Measurements from ENCODE around the gene FAM204A.

DNA sequence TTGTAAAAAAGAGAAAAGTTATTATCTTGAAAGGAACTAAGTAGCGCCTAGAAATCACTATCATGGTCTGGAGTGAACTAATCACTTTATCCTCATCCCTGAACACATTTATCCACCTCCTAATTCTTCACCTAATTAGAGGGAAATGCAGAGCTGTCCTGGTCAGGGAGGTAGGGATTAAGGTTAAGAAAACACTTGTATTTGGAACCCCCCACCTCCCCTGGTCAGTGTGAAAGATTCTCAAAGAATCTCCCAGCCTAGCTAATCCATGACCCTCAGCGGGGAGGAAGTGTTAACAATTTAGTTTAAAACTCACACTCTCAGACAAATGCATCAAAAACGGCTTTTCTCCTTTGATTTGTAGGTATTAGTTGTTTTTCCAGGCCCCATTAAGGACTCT lies 83.8 kb downstream of the FAM204A start:
- no peak for TF ChIP-seq POLR2A (IDR thresholded peaks at IDR 0.05)
- TF ChIP-seq, protein P1, sequence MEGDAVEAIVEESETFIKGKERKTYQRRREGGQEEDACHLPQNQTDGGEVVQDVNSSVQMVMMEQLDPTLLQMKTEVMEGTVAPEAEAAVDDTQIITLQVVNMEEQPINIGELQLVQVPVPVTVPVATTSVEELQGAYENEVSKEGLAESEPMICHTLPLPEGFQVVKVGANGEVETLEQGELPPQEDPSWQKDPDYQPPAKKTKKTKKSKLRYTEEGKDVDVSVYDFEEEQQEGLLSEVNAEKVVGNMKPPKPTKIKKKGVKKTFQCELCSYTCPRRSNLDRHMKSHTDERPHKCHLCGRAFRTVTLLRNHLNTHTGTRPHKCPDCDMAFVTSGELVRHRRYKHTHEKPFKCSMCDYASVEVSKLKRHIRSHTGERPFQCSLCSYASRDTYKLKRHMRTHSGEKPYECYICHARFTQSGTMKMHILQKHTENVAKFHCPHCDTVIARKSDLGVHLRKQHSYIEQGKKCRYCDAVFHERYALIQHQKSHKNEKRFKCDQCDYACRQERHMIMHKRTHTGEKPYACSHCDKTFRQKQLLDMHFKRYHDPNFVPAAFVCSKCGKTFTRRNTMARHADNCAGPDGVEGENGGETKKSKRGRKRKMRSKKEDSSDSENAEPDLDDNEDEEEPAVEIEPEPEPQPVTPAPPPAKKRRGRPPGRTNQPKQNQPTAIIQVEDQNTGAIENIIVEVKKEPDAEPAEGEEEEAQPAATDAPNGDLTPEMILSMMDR (IDR thresholded peaks at IDR 0.05): no peak

Measured in testis (tissue), 2 donors.